HepG2 (cell line): ENCODE data around the gene CFAP100. TPM values are rescaled to one million over a fixed set of nuclear protein-coding genes. Genes with fewer than 3 reads are reported as not detected.

Experiments used
- ATAC-seq: fragments of 200-7000 bp; cut with Tn5 transposase; 3 replicates; pipeline ENCODE4 v1.9.1; 2020; ENCODE audit warnings: mild to moderate bottlenecking, moderate library complexity
- BruUV-seq: library from RNA; stranded (reverse); fragments of 400-500 nt; replicated peaks from 2 replicates; lab custom pipeline; 2021; lab: Mats Ljungman, UMichigan
- CTCF ChIA-PET: fragments of 300-600 bp; formaldehyde crosslinking; extraction: SDS; loops from one replicate; lab custom pipeline; 2021; ENCODE audit warnings: low total read pairs, inconsistent platforms, low intra/inter-chr PET ratio; lab: Yijun Ruan, JAX
- POLR2A ChIA-PET: fragments of 350-600 bp; sonication (Branson Sonifier 250); formaldehyde crosslinking; loops from one replicate; lab custom pipeline; 2020; ENCODE audit warnings: antibody characterized with exemption, inconsistent platforms; lab: Yijun Ruan, JAX
- DNase-seq: peaks from one replicate; pipeline ENCODE4 v3.0.0-alpha.2; 2015; ENCODE audit warnings: low spot score
- FAIRE-seq: peaks from 3 replicates; lab custom pipeline; 2011; peaks lifted over from hg19 to GRCh38; lab: Jason Lieb, UNC
- H2AFZ ChIP-seq: one replicate; pipeline ENCODE4 v1.6.1; 2011; ENCODE audit warnings: low read length, inconsistent platforms
- H3K27ac ChIP-seq: fragments of 300-600 bp; 3 replicates; pipeline ENCODE4 v1.8.0; 2011; ENCODE audit warnings: mixed run types, mild to moderate bottlenecking, mixed read lengths, low read length, inconsistent platforms; ENCODE audit not compliant: insufficient read depth; ENCODE audit errors: extremely low read length
- H3K27me3 ChIP-seq, 2 experiments: fragments of 200-600 bp in 1 of 2; 2 replicates in 1 of 2; 3 replicates in 1 of 2; pipeline versions ENCODE4 v1.6.0 to v1.8.0; 2011; ENCODE audit warnings: low read length in 2 of 2, mild to moderate bottlenecking in 2 of 2, moderate library complexity in 2 of 2, inconsistent platforms in 1 of 2; ENCODE audit not compliant: insufficient read depth in 2 of 2, control insufficient read depth in 1 of 2
- H3K36me3 ChIP-seq, 2 experiments: fragments of 200-600 bp in 1 of 2; replicated peaks in 1 of 2; 2 replicates in 1 of 2; 3 replicates in 1 of 2; pipeline versions ENCODE4 v1.5.1 to v1.8.0; 2011; ENCODE audit warnings: low read length in 2 of 2, inconsistent platforms in 1 of 2; ENCODE audit not compliant: insufficient read depth in 2 of 2, control insufficient read depth in 1 of 2
- H3K4me1 ChIP-seq: 2 replicates; pipeline ENCODE4 v1.5.1; 2012; ENCODE audit warnings: low read length, inconsistent platforms; ENCODE audit not compliant: insufficient read depth
- H3K4me2 ChIP-seq: 2 replicates; pipeline ENCODE4 v1.6.0; 2011; ENCODE audit warnings: low read depth, low read length, inconsistent platforms
- H3K4me3 ChIP-seq, 3 experiments: fragments of 200-600 bp in 1 of 3; sonication (generic), shearing (Covaris generic) in 1 of 3; replicated peaks in 1 of 3; 2 replicates each; pipeline ENCODE4 v1.5.1; 2011 to 2016; ENCODE audit warnings: low read length in 3 of 3, inconsistent platforms in 2 of 3, low read depth in 2 of 3, mild to moderate bottlenecking in 2 of 3, control low read depth in 1 of 3, mixed read lengths in 1 of 3; ENCODE audit not compliant: insufficient read depth in 1 of 3
- H3K79me2 ChIP-seq: one replicate; pipeline ENCODE4 v1.6.1; 2011; ENCODE audit warnings: low read length, inconsistent platforms; ENCODE audit not compliant: insufficient read depth
- H3K9ac ChIP-seq: 2 replicates; pipeline ENCODE4 v1.6.0; 2011; ENCODE audit warnings: mild to moderate bottlenecking, low read depth, low read length, inconsistent platforms; ENCODE audit not compliant: insufficient read depth
- H3K9me3 ChIP-seq: 2 replicates; pipeline ENCODE4 v1.5.1; 2012; ENCODE audit warnings: mild to moderate bottlenecking, low read length
- H4K20me1 ChIP-seq: 2 replicates; pipeline ENCODE4 v1.6.0; 2011; ENCODE audit warnings: inconsistent platforms, mild to moderate bottlenecking, low read length, moderate library complexity; ENCODE audit not compliant: insufficient read depth
- AGO2 ChIP-seq: fragments of 200-400 bp; formaldehyde crosslinking; optimal IDR thresholded peaks from 2 replicates; pipeline ENCODE3; 2017; ENCODE audit warnings: mild to moderate bottlenecking, low read depth, low read length, moderate library complexity
- FLYWCH1 ChIP-seq: sonication (generic); formaldehyde crosslinking; IDR thresholded peaks from 2 replicates; pipeline ENCODE4 v1.8.1; 2023; ENCODE audit warnings: mild to moderate bottlenecking, missing genetic modification reagents
- IRX3 ChIP-seq: sonication (generic); formaldehyde crosslinking; IDR thresholded peaks from 2 replicates; pipeline ENCODE4 v1.8.1; 2023; ENCODE audit warnings: mild to moderate bottlenecking, low read depth, missing genetic modification reagents, borderline replicate concordance
- ZNF282 ChIP-seq: fragments of 450-650 bp; IDR thresholded peaks from 2 replicates; pipeline ENCODE4 v1.6.1; 2018; ENCODE audit not compliant: partially characterized antibody
- ZNF549 ChIP-seq: sonication (generic); formaldehyde crosslinking; IDR thresholded peaks from 2 replicates; pipeline ENCODE4 v1.5.0; 2020; ENCODE audit warnings: missing genetic modification reagents
- ZNF550 ChIP-seq: sonication (generic); formaldehyde crosslinking; IDR thresholded peaks from 2 replicates; pipeline ENCODE4 v1.4.0; 2020; ENCODE audit warnings: mild to moderate bottlenecking, missing genetic modification reagents, borderline replicate concordance
- ZNF660 ChIP-seq: sonication (generic); formaldehyde crosslinking; IDR thresholded peaks from 2 replicates; pipeline ENCODE4 v1.5.1; 2020; ENCODE audit warnings: mild to moderate bottlenecking, low read depth, missing genetic modification reagents, borderline replicate concordance
- ZNF747 ChIP-seq: sonication (generic); formaldehyde crosslinking; IDR thresholded peaks from 2 replicates; pipeline ENCODE4 v1.8.1; 2023; ENCODE audit warnings: missing genetic modification reagents, mild to moderate bottlenecking, borderline replicate concordance
- WGBS: methylation state at CpG from one replicate; pipeline ENCODE4 v1.1.6; 2017; ENCODE audit warnings: low lambda C conversion rate; 5-methylcytosine and 5-hydroxymethylcytosine counted together
- in situ Hi-C: cut with HindIII; loops from 2 replicates; pipeline ENCODE4 v1.10.0; 2017; ENCODE audit warnings: low pct_unique_long_range_greater_than_20kb; ENCODE audit not compliant: extremely low pct_ligation_motif_present
- intact Hi-C: fragments of 100-400 bp; cut with micrococcal nuclease; formaldehyde crosslinking; loops from one replicate; pipeline ENCODE4 v1.10.0; 2022; ENCODE audit not compliant: unreplicated experiment
- polyA plus RNA-seq, 8 experiments: library from polyadenylated mRNA; depleted of rRNA in 3 of 8; stranded (reverse) in 7 of 8; unstranded in 1 of 8; fragments of >200 nt; fragmentation: Illumina TruSeq in 4 of 8; extraction: Trizol in 4 of 8; gene quantifications; 2 replicates each; pipeline versions ENCODE4 v1.2.1 to v1.2.3, GENCODE V29; 2011 to 2016; ENCODE audit warnings: low read depth in 4 of 8, missing spikeins in 1 of 8, mixed read lengths in 1 of 8; ENCODE audit not compliant: insufficient read depth in 1 of 8
- total RNA-seq, 5 experiments: library from RNA; depleted of rRNA; stranded (reverse); fragments of >200 nt; fragmentation: Illumina TruSeq; extraction: Trizol; gene quantifications; 2 replicates each; pipeline ENCODE4 v1.2.3, GENCODE V29; 2016; ENCODE audit warnings: low read depth in 1 of 5
- TF ChIP-seq, protein P1 (sequence below): fragments of 450-650 bp; IDR thresholded peaks from 2 replicates; pipeline ENCODE4 v1.6.1; 2017
- TF ChIP-seq, protein P2 (sequence below): fragments of 450-650 bp; IDR thresholded peaks from 2 replicates; pipeline ENCODE4 v1.6.1; 2016

The CFAP100 gene
- total and polyA plus RNA-seq, 2 of the 13 experiments (the other 11 are each of a cell fraction or from before 2014, with no cell fraction given): 0.32 TPM; not detected in 1

DNA sequence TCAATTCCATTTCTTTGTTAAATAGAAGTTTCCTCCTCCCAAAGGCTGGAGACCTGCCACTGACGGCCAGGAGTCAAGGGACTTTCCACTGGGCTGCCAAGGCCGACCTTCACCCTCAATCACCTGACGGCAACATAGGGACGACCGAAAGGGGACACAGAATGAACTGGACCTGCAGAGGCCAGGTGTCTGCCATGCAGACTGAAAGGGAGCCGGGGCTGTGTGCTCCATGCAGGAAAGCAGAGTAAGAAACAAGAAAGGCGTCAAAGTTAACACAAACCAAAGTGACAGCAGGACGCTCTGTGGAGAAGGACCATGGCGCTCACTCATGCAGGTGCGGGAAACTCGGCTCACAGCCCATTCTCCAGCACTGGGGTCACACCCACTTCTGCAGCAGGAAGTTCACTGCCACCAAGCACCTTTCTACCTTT lies 54.9 kb downstream of the CFAP100 start (continued):
- TF ChIP-seq, protein P1, sequence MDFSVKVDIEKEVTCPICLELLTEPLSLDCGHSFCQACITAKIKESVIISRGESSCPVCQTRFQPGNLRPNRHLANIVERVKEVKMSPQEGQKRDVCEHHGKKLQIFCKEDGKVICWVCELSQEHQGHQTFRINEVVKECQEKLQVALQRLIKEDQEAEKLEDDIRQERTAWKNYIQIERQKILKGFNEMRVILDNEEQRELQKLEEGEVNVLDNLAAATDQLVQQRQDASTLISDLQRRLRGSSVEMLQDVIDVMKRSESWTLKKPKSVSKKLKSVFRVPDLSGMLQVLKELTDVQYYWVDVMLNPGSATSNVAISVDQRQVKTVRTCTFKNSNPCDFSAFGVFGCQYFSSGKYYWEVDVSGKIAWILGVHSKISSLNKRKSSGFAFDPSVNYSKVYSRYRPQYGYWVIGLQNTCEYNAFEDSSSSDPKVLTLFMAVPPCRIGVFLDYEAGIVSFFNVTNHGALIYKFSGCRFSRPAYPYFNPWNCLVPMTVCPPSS: no peak
- TF ChIP-seq ZNF549 (CRISPR knock-in tag) (no peak), ZNF660 (CRISPR knock-in tag) (no peak), ZNF747 (no peak), IRX3 (CRISPR knock-in tag) (no peak)

DNA sequence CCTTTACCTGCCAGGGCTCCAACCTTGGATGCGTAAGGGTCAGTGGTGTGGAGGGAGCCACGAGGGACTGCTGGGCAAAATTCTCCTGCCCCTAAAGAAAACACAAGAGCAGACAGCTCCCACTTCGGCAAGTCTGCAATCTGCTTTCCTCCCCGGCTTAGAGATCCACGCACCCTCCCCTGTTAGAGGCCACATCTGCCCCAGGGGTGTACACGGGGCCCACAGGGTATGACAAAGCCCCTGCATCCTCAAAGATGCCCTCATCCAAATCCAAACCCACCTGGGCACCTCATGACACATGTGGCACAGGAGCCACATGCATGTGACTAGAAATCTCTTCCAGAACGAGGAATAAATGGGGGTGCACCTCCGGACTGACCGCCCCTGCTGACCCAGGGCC lies 55.5 kb downstream of the CFAP100 start:
- peak; percentile 8 for TF ChIP-seq AGO2
- no peak for TF ChIP-seq FLYWCH1 (CRISPR knock-in tag)
- TF ChIP-seq, protein P2, sequence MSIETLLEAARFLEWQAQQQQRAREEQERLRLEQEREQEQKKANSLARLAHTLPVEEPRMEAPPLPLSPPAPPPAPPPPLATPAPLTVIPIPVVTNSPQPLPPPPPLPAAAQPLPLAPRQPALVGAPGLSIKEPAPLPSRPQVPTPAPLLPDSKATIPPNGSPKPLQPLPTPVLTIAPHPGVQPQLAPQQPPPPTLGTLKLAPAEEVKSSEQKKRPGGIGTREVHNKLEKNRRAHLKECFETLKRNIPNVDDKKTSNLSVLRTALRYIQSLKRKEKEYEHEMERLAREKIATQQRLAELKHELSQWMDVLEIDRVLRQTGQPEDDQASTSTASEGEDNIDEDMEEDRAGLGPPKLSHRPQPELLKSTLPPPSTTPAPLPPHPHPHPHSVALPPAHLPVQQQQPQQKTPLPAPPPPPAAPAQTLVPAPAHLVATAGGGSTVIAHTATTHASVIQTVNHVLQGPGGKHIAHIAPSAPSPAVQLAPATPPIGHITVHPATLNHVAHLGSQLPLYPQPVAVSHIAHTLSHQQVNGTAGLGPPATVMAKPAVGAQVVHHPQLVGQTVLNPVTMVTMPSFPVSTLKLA: peak; percentile 57
- no peak for TF ChIP-seq ZNF282
- no peak for TF ChIP-seq ZNF550 (CRISPR knock-in tag)
- TF ChIP-seq, all 625 proteins: peak for 2
- no peak for DNase-seq
- Histone ChIP-seq H3K9ac (no peak overlapping the region), H3K9me3 (no peaks in the 10 kb centered on the region), H3K4me3 (no peak overlapping the region), H3K36me3 (peaks cover 15 to 71% of the 10 kb centered on the region in 2 experiments; a peak in 4 of 5 replicates), H3K79me2 (peaks cover 2% of the 10 kb centered on the region), H3K27ac (no peak overlapping the region), H3K4me1 (peaks cover 17% of the 10 kb centered on the region), H3K4me2 (no peak overlapping the region), H3K27me3 (no peaks in the 10 kb centered on the region), H4K20me1 (0 out of 2 replicates have a peak, but pooled peaks cover 4% of the 10 kb centered on the region), H2AFZ (no peak overlapping the region)
- BruUV-seq: no TSS peak
- ChIA-PET CTCF (no interaction called here), POLR2A (no interaction called here)
- intact Hi-C loops: no loop called here
- in situ Hi-C loops: no loop called here
- FAIRE-seq: no peak
- no peak for ATAC-seq
- 100% methylated on average over 6 of the region's 9 CpGs for WGBS
